GM23338 (cell line): ENCODE results near the gene DDAH2. TPM values are rescaled to one million over a fixed set of nuclear protein-coding genes. Genes with fewer than 3 reads are reported as not detected.

ENCODE experiments used
- ATAC-seq: fragments of 200-7000 bp; cut with Tn5 transposase; 3 replicates; pipeline ENCODE4 v1.9.1; 2020
- DNase-seq: peaks from one replicate; pipeline ENCODE4 v3.0.0-alpha.2; 2015; ENCODE audit warnings: low spot score
- H2AFZ ChIP-seq: fragments of 200-600 bp; sonication (generic); 2 replicates; pipeline ENCODE4 v1.8.0; 2016; ENCODE audit warnings: antibody characterized with exemption, mild to moderate bottlenecking, moderate library complexity
- H3F3A ChIP-seq: fragments of 200-600 bp; sonication (generic); replicated peaks from 2 replicates; pipeline ENCODE4 v1.8.0; 2017; ENCODE audit warnings: antibody characterized with exemption, mixed run types, low read depth
- H3K27ac ChIP-seq: fragments of 200-600 bp; sonication (generic); 2 replicates; pipeline ENCODE4 v1.6.1; 2016; ENCODE audit warnings: low read depth
- H3K27me3 ChIP-seq: fragments of 200-600 bp; sonication (generic); 2 replicates; pipeline ENCODE4 v1.8.0; 2016; ENCODE audit warnings: mild to moderate bottlenecking, mixed run types, moderate library complexity; ENCODE audit not compliant: insufficient read depth
- H3K36me3 ChIP-seq: fragments of 200-600 bp; sonication (generic); 2 replicates; pipeline ENCODE4 v1.8.0; 2016; ENCODE audit warnings: mild to moderate bottlenecking; ENCODE audit not compliant: insufficient read depth
- H3K4me1 ChIP-seq: fragments of 200-600 bp; sonication (generic); 2 replicates; pipeline ENCODE4 v1.8.0; 2016; ENCODE audit warnings: mild to moderate bottlenecking, moderate library complexity; ENCODE audit not compliant: insufficient read depth
- H3K4me2 ChIP-seq: fragments of 200-600 bp; sonication (generic); 2 replicates; pipeline ENCODE4 v1.7.1; 2017; ENCODE audit warnings: mixed run types
- H3K4me3 ChIP-seq: fragments of 200-600 bp; sonication (generic); 2 replicates; pipeline ENCODE4 v1.6.1; 2016; ENCODE audit warnings: mixed run types
- H3K79me2 ChIP-seq: fragments of 200-600 bp; sonication (generic); replicated peaks from 2 replicates; pipeline ENCODE4 v1.8.0; 2017; ENCODE audit warnings: mild to moderate bottlenecking; ENCODE audit not compliant: insufficient read depth
- H3K9me2 ChIP-seq: fragments of 200-600 bp; sonication (generic); 2 replicates; pipeline ENCODE4 v1.8.0; 2017; ENCODE audit not compliant: insufficient read depth
- H4K20me1 ChIP-seq: fragments of 200-600 bp; sonication (generic); replicated peaks from 2 replicates; pipeline ENCODE4 v1.8.0; 2017; ENCODE audit warnings: mild to moderate bottlenecking; ENCODE audit not compliant: insufficient read depth
- H3K27ac Mint-ChIP-seq: 2 replicates; pipeline ENCODE4 v1.8.0; 2020; ENCODE audit warnings: inconsistent platforms, mild to moderate bottlenecking, moderate library complexity, mixed read lengths
- H3K27me3 Mint-ChIP-seq: 3 replicates; pipeline ENCODE4 v1.8.0; 2022; ENCODE audit warnings: low read depth, mild to moderate bottlenecking, moderate library complexity, mixed read lengths, inconsistent platforms; ENCODE audit not compliant: insufficient read depth, poor library complexity
- H3K36me3 Mint-ChIP-seq: 3 replicates; pipeline ENCODE4 v1.8.0; 2021; ENCODE audit warnings: low read depth, mild to moderate bottlenecking, inconsistent platforms, moderate library complexity, mixed read lengths
- H3K4me1 Mint-ChIP-seq: 3 replicates; pipeline ENCODE4 v1.8.0; 2020; ENCODE audit warnings: mild to moderate bottlenecking, inconsistent platforms, mixed read lengths
- H3K4me3 Mint-ChIP-seq: 3 replicates; pipeline ENCODE4 v1.8.0; 2021; ENCODE audit warnings: moderate library complexity, mild to moderate bottlenecking, inconsistent platforms, mixed read lengths
- H3K9me3 Mint-ChIP-seq: 3 replicates; pipeline ENCODE4 v1.8.0; 2020; ENCODE audit warnings: moderate library complexity, mild to moderate bottlenecking, inconsistent platforms, mixed read lengths
- CREB1 ChIP-seq: fragments of 250-450 bp; sonication (Bioruptor Pico); IDR thresholded peaks from 2 replicates; pipeline ENCODE4 v1.5.0; 2020; ENCODE audit warnings: low read depth, mild to moderate bottlenecking, moderate library complexity
- ETS1 ChIP-seq: IDR thresholded peaks from 2 replicates; pipeline ENCODE4 v1.6.1; 2016; ENCODE audit warnings: antibody characterized with exemption
- EZH2phosphoT487 ChIP-seq: fragments of 200-600 bp; sonication (generic); IDR thresholded peaks from one replicate; pipeline ENCODE4 v1.8.1; 2018; ENCODE audit warnings: antibody characterized with exemption; ENCODE audit not compliant: unreplicated experiment
- JUNB ChIP-seq: IDR thresholded peaks from one replicate; pipeline ENCODE4 v1.6.1; 2016; ENCODE audit warnings: antibody characterized with exemption; ENCODE audit not compliant: unreplicated experiment
- POLR2AphosphoS5 ChIP-seq: IDR thresholded peaks from 2 replicates; pipeline ENCODE4 v1.6.1; 2016; ENCODE audit warnings: antibody characterized with exemption, low read depth
- ZNF114 ChIP-seq: fragments of 250-450 bp; sonication (Bioruptor Pico); IDR thresholded peaks from 2 replicates; pipeline ENCODE4 v1.5.0; 2020; ENCODE audit warnings: mild to moderate bottlenecking, moderate library complexity
- polyA plus RNA-seq: library from polyadenylated mRNA; unstranded; fragments of >200 nt; fragmentation: Nextera tagmentation; extraction: Ambion mirVana; gene quantifications from 2 replicates; pipeline ENCODE4 v1.2.1, GENCODE V29; 2016
- total RNA-seq: library from RNA; depleted of rRNA; stranded (reverse); fragments of >200 nt; shearing (Covaris generic); gene quantifications from 2 replicates; pipeline ENCODE4 v1.2.3, GENCODE V29; 2014
- TF ChIP-seq, protein P1 (sequence below), 2 experiments: fragments of 200-600 bp in 1 of 2; sonication (generic) in 1 of 2; conservative IDR thresholded peaks; 2 replicates each; pipeline versions ENCODE4 v1.5.1 to v1.6.1; 2016 to 2017; ENCODE audit warnings: antibody characterized with exemption in 2 of 2, low read depth in 2 of 2, mild to moderate bottlenecking in 2 of 2, moderate library complexity in 1 of 2

The DDAH2 gene
- total and polyA plus RNA-seq, 2 experiments from 2014 or later = 58.7 to 65.1 TPM

GRCh38 chr6:31734821-31735406, 5.8 kb upstream of the DDAH2 start:
- H3K9me2 ChIP-seq = no peaks in the 10 kb centered on the region
- peaks cover 33% of the 10 kb centered on the region for H3K27me3 Mint-ChIP-seq
- H3K4me1 ChIP-seq = peaks cover 45% of the 10 kb centered on the region
- TF ChIP-seq CREB1 (CRISPR knock-in tag) (no peak; the same call in 1 of the 2 replicates), ZNF114 (CRISPR knock-in tag) (no peak), ETS1 (peak; percentile 12; the same call in 1 of the 2 replicates), POLR2AphosphoS5 (peak; percentile 72), EZH2phosphoT487 (no peak), JUNB (no peak)
- TF ChIP-seq, protein P1, sequence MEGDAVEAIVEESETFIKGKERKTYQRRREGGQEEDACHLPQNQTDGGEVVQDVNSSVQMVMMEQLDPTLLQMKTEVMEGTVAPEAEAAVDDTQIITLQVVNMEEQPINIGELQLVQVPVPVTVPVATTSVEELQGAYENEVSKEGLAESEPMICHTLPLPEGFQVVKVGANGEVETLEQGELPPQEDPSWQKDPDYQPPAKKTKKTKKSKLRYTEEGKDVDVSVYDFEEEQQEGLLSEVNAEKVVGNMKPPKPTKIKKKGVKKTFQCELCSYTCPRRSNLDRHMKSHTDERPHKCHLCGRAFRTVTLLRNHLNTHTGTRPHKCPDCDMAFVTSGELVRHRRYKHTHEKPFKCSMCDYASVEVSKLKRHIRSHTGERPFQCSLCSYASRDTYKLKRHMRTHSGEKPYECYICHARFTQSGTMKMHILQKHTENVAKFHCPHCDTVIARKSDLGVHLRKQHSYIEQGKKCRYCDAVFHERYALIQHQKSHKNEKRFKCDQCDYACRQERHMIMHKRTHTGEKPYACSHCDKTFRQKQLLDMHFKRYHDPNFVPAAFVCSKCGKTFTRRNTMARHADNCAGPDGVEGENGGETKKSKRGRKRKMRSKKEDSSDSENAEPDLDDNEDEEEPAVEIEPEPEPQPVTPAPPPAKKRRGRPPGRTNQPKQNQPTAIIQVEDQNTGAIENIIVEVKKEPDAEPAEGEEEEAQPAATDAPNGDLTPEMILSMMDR (conservative IDR thresholded peaks at IDR 0.05; ENCODE audit: low read depth in 2 of 2) = no peak
- no peak overlapping the region for H2AFZ ChIP-seq
- peaks cover 29% of the 10 kb centered on the region for H3K36me3 ChIP-seq
- peaks cover 27% of the 10 kb centered on the region for H3K79me2 ChIP-seq
- H4K20me1 ChIP-seq = peaks cover 11% of the 10 kb centered on the region; the same call in 1 of the 2 replicates
- peak overlapping the region; percentile 96 for H3K4me3 ChIP-seq
- no peaks in the 10 kb centered on the region for H3K27me3 ChIP-seq
- H3K27ac Mint-ChIP-seq = peak overlapping the region; percentile 47; the same call in 1 of the 2 replicates
- peaks cover 42% of the 10 kb centered on the region for H3K36me3 Mint-ChIP-seq
- peak; percentile 36 for ATAC-seq
- peak overlapping the region; percentile 78; the same call in 1 of the 2 replicates for H3K27ac ChIP-seq
- H3K4me3 Mint-ChIP-seq = peak overlapping the region; percentile 92
- peak; percentile 85 for DNase-seq
- H3F3A ChIP-seq = peaks cover 62% of the 10 kb centered on the region
- H3K9me3 Mint-ChIP-seq = no peaks in the 10 kb centered on the region
- H3K4me2 ChIP-seq = peak overlapping the region; percentile 91
- H3K4me1 Mint-ChIP-seq = peaks cover 53% of the 10 kb centered on the region

DNA sequence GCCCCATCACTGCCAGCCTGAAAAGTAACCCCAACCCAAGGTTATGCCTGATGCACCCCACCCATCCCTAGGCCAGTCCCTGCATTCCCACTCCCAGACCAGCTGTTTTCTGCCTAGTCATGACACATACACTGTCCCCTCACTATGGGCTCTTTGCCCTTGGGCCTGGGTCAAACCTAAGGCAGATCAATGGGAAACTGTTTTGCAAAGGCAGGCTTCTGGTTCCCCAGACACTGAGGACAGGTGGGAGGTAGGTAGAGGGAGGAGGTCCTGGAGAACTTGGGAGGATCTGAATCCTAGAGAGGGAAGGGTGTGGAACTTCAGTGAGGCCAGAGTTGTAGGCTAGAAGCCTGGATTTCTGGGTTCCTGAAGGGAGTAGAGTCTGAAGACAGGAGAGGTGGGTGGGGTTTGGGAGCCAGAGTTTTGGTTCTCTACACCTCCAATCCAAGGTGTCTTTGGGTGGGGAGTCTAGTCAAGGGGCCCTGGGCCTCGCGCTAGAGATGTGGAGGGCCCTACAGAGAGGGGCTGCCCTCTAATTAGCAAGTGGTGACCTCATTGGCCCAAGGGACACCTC, 5.2 kb upstream of the DDAH2 start:
- Mint-ChIP-seq H3K9me3 (no peaks in the 10 kb centered on the region), H3K27ac (peak overlapping the region; percentile 92), H3K36me3 (peaks cover 42% of the 10 kb centered on the region), H3K4me1 (peaks cover 50% of the 10 kb centered on the region), H3K4me3 (peak overlapping the region; percentile 92), H3K27me3 (peaks cover 27% of the 10 kb centered on the region)
- peaks cover 29% of the 10 kb centered on the region for H3K36me3 ChIP-seq
- no peaks in the 10 kb centered on the region for H3K9me2 ChIP-seq
- peak; percentile 64; the same call in 1 of the 2 replicates for TF ChIP-seq CREB1 (CRISPR knock-in tag)
- TF ChIP-seq, protein P1 (conservative IDR thresholded peaks at IDR 0.05; ENCODE audit: low read depth in 2 of 2) = no peak
- peaks cover 27% of the 10 kb centered on the region for H3K79me2 ChIP-seq
- H3K4me3 ChIP-seq = peak overlapping the region; percentile 96
- H3K27me3 ChIP-seq = no peaks in the 10 kb centered on the region
- H3K4me1 ChIP-seq = peaks cover 45% of the 10 kb centered on the region
- no peak for ATAC-seq
- peak overlapping the region; percentile 78; the same call in 1 of the 2 replicates for H3K27ac ChIP-seq
- DNase-seq = no peak
- H3F3A ChIP-seq = peaks cover 62% of the 10 kb centered on the region
- H2AFZ ChIP-seq = no peak overlapping the region
- peak overlapping the region; percentile 91 for H3K4me2 ChIP-seq
- peaks cover 11% of the 10 kb centered on the region; the same call in 1 of the 2 replicates for H4K20me1 ChIP-seq
